K562 (cell line): ENCODE results near the gene C11orf58. TPM values are rescaled to one million over a fixed set of nuclear protein-coding genes. Genes with fewer than 3 reads are reported as not detected.

Source experiments
- ARNT ChIP-seq, 2 experiments: fragments of 450-650 bp; IDR thresholded peaks; 2 replicates each; pipeline ENCODE4 v1.6.1; 2016; ENCODE audit warnings: mild to moderate bottlenecking in 1 of 2
- DDX20 ChIP-seq: fragments of 450-650 bp; IDR thresholded peaks from 2 replicates; pipeline ENCODE4 v1.6.1; 2016; ENCODE audit warnings: missing genetic modification characterization, low read depth, mild to moderate bottlenecking, missing compliant biosample characterization, moderate library complexity
- DPF2 ChIP-seq: fragments of 450-650 bp; IDR thresholded peaks from 2 replicates; pipeline ENCODE4 v1.6.1; 2016
- NR2C2 ChIP-seq, 2 experiments: fragments of 200-800 bp in 1 of 2; sonication (Bioruptor generic) in 1 of 2; sonication (generic) in 1 of 2; formaldehyde crosslinking in 1 of 2; IDR thresholded peaks; 2 replicates each; pipeline versions ENCODE4 v1.6.1 to v1.8.0; 2016 to 2022; ENCODE audit warnings: mild to moderate bottlenecking in 1 of 2, missing compliant biosample characterization in 1 of 2, missing genetic modification characterization in 1 of 2, missing genetic modification reagents in 1 of 2
- PBX2 ChIP-seq, 2 experiments: IDR thresholded peaks in 1 of 2; conservative IDR thresholded peaks in 1 of 2; 2 replicates each; pipeline ENCODE4 v1.6.1; 2016; ENCODE audit warnings: low read depth in 2 of 2, mild to moderate bottlenecking in 1 of 2, missing compliant biosample characterization in 1 of 2, missing genetic modification characterization in 1 of 2, moderate library complexity in 1 of 2
- PHF21A ChIP-seq: fragments of 450-650 bp; IDR thresholded peaks from 2 replicates; pipeline ENCODE4 v1.6.1; 2017; ENCODE audit warnings: low read depth, borderline replicate concordance
- SOX6 ChIP-seq: fragments of 450-650 bp; IDR thresholded peaks from 2 replicates; pipeline ENCODE4 v1.6.1; 2014; ENCODE audit warnings: mild to moderate bottlenecking
- TARDBP ChIP-seq: fragments of 450-650 bp; IDR thresholded peaks from 2 replicates; pipeline ENCODE4 v1.6.1; 2016
- ZNF75A ChIP-seq: fragments of 450-650 bp; formaldehyde crosslinking; IDR thresholded peaks from 2 replicates; pipeline ENCODE4 v1.4.0; 2020; ENCODE audit warnings: mild to moderate bottlenecking
- polyA plus RNA-seq, 8 experiments: library from polyadenylated mRNA; depleted of rRNA in 4 of 8; stranded (reverse) in 5 of 8; unstranded in 3 of 8; fragments of >200 nt; fragmentation: Nextera tagmentation in 2 of 8; fragmentation: Illumina TruSeq in 1 of 8; extraction: Ambion mirVana in 2 of 8; extraction: Trizol in 1 of 8; gene quantifications; 2 replicates each; pipeline versions ENCODE4 v1.2.1 to v1.2.3, GENCODE V29; 2011 to 2014; ENCODE audit warnings: inconsistent platforms in 1 of 8, missing spikeins in 1 of 8
- total RNA-seq, 7 experiments: library from RNA; depleted of rRNA in 6 of 7; stranded (reverse); fragments of >200 nt in 6 of 7; fragmentation: Illumina TruSeq in 2 of 7; extraction: Trizol in 2 of 7; gene quantifications; 2 replicates each; pipeline versions ENCODE4 v1.2.1 to v1.2.3, GENCODE V29; 2011 to 2021; ENCODE audit warnings: low replicate concordance in 1 of 7
- TF ChIP-seq, protein P1 (sequence below): sonication (generic); formaldehyde crosslinking; IDR thresholded peaks from 2 replicates; pipeline ENCODE4 v1.4.0; 2020; ENCODE audit warnings: mild to moderate bottlenecking, missing genetic modification reagents
- TF ChIP-seq, protein P2 (sequence below), 2 experiments: fragments of 450-650 bp; IDR thresholded peaks; 2 replicates each; pipeline ENCODE4 v1.6.1; 2016
- TF ChIP-seq, protein P3 (sequence below): fragments of 200-800 bp; sonication (Bioruptor generic); IDR thresholded peaks from 2 replicates; pipeline ENCODE4 v1.6.1; 2016; ENCODE audit warnings: missing genetic modification characterization, missing compliant biosample characterization
- TF ChIP-seq, protein P4 (sequence below): fragments of 250-450 bp; sonication (Bioruptor Pico); IDR thresholded peaks from 2 replicates; pipeline ENCODE4 v1.5.0; 2021

Gene C11orf58
- total and polyA plus RNA-seq, 9 of the 15 experiments (the other 6 are each of a cell fraction or from before 2014, with no cell fraction given): 104 to 421 (median 247) TPM

DNA sequence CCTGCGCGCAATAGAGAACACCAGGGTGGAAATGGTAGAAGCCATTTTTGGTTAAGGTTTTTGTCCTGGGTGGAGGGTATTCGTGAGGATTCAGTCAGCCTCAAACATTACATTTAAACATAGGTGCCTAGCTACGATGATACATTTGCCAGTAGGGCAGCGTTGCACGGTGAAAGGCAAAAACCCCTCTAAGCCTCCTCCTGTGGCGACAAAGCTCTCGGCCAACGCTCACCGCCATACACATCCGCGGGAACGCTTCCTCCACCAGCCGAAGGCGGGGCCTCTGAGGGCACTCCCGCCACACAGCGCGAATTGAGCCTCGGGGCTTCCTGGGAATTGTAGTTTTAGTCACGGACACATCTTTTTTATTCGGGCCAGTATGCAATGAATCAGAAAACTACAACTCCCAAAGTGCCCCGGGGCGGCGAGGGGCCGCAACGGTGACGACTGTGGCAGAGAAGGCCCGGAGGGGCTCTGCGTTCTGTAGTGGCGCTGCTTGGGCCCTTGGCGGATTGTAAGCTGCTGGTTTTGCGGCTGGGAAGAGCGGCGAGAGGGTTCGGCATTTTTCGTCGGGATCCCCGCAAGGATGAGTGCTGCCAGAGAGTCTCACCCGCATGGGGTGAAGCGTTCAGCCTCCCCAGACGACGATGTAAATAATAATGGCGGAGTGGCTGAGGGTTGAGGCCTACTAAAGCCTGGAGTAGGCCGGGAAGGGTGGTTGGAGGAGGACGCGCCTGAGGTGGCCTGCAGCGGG lies at the start of gene C11orf58 (continued):
- TF ChIP-seq, protein P1, sequence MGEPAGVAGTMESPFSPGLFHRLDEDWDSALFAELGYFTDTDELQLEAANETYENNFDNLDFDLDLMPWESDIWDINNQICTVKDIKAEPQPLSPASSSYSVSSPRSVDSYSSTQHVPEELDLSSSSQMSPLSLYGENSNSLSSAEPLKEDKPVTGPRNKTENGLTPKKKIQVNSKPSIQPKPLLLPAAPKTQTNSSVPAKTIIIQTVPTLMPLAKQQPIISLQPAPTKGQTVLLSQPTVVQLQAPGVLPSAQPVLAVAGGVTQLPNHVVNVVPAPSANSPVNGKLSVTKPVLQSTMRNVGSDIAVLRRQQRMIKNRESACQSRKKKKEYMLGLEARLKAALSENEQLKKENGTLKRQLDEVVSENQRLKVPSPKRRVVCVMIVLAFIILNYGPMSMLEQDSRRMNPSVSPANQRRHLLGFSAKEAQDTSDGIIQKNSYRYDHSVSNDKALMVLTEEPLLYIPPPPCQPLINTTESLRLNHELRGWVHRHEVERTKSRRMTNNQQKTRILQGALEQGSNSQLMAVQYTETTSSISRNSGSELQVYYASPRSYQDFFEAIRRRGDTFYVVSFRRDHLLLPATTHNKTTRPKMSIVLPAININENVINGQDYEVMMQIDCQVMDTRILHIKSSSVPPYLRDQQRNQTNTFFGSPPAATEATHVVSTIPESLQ: peak; percentile 65; the same call in 1 of the 2 replicates
- TF ChIP-seq NR2C2 (CRISPR knock-in tag; IDR thresholded peaks at IDR 0.05) (no peak), NR2C2 (tag; IDR thresholded peaks at IDR 0.05) (peak; percentile 98), SOX6 (peak; percentile 17; the same call in 1 of the 2 replicates), PBX2 (CRISPR knock-in tag; IDR thresholded peaks at IDR 0.05; ENCODE audit: low read depth) (no peak), PBX2 (tag; conservative IDR thresholded peaks at IDR 0.05; ENCODE audit: low read depth) (no peak), ARNT (IDR thresholded peaks at IDR 0.05) (no peak), TARDBP (0 out of 2 replicates have a peak, but pooled peaks have one; percentile 32), PHF21A (no peak), DPF2 (0 out of 2 replicates have a peak, but pooled peaks have one; percentile 12), DDX20 (tag) (no peak), ZNF75A (CRISPR knock-in tag) (no peak)
- TF ChIP-seq, protein P2, sequence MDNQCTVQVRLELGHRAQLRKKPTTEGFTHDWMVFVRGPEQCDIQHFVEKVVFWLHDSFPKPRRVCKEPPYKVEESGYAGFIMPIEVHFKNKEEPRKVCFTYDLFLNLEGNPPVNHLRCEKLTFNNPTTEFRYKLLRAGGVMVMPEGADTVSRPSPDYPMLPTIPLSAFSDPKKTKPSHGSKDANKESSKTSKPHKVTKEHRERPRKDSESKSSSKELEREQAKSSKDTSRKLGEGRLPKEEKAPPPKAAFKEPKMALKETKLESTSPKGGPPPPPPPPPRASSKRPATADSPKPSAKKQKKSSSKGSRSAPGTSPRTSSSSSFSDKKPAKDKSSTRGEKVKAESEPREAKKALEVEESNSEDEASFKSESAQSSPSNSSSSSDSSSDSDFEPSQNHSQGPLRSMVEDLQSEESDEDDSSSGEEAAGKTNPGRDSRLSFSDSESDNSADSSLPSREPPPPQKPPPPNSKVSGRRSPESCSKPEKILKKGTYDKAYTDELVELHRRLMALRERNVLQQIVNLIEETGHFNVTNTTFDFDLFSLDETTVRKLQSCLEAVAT (IDR thresholded peaks at IDR 0.05): peak; percentile 53 to 66; a peak in 2 of 4 replicates
- TF ChIP-seq, protein P3, sequence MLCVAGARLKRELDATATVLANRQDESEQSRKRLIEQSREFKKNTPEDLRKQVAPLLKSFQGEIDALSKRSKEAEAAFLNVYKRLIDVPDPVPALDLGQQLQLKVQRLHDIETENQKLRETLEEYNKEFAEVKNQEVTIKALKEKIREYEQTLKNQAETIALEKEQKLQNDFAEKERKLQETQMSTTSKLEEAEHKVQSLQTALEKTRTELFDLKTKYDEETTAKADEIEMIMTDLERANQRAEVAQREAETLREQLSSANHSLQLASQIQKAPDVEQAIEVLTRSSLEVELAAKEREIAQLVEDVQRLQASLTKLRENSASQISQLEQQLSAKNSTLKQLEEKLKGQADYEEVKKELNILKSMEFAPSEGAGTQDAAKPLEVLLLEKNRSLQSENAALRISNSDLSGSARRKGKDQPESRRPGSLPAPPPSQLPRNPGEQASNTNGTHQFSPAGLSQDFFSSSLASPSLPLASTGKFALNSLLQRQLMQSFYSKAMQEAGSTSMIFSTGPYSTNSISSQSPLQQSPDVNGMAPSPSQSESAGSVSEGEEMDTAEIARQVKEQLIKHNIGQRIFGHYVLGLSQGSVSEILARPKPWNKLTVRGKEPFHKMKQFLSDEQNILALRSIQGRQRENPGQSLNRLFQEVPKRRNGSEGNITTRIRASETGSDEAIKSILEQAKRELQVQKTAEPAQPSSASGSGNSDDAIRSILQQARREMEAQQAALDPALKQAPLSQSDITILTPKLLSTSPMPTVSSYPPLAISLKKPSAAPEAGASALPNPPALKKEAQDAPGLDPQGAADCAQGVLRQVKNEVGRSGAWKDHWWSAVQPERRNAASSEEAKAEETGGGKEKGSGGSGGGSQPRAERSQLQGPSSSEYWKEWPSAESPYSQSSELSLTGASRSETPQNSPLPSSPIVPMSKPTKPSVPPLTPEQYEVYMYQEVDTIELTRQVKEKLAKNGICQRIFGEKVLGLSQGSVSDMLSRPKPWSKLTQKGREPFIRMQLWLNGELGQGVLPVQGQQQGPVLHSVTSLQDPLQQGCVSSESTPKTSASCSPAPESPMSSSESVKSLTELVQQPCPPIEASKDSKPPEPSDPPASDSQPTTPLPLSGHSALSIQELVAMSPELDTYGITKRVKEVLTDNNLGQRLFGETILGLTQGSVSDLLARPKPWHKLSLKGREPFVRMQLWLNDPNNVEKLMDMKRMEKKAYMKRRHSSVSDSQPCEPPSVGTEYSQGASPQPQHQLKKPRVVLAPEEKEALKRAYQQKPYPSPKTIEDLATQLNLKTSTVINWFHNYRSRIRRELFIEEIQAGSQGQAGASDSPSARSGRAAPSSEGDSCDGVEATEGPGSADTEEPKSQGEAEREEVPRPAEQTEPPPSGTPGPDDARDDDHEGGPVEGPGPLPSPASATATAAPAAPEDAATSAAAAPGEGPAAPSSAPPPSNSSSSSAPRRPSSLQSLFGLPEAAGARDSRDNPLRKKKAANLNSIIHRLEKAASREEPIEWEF: no peak
- TF ChIP-seq, protein P4, sequence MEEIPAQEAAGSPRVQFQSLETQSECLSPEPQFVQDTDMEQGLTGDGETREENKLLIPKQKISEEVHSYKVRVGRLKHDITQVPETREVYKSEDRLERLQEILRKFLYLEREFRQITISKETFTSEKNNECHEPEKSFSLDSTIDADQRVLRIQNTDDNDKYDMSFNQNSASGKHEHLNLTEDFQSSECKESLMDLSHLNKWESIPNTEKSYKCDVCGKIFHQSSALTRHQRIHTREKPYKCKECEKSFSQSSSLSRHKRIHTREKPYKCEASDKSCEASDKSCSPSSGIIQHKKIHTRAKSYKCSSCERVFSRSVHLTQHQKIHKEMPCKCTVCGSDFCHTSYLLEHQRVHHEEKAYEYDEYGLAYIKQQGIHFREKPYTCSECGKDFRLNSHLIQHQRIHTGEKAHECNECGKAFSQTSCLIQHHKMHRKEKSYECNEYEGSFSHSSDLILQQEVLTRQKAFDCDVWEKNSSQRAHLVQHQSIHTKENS: no peak
